Activated CD8-positive, alpha-beta memory T cell treated with anti-CD3 and anti-CD28 coated beads, Interleukin-2, amount 50 U/mL, for 24 hours (primary cell): Measurements from ENCODE around the gene ADCK2.
"Not testable (repeated sequence)": the region's sequence is repeated elsewhere in the genome, so short reads cannot be mapped to it uniquely, and the experiment has no call there.

ENCODE experiments used
- DNase-seq: peaks from one replicate; pipeline ENCODE4 v3.0.0-alpha.2; 2020; ENCODE audit errors: extremely low read depth

ADCK2 gene

GRCh38 chr7:140674356-140674800 lies 1.6 kb downstream of the ADCK2 start:
- DNase-seq = no peak

DNA sequence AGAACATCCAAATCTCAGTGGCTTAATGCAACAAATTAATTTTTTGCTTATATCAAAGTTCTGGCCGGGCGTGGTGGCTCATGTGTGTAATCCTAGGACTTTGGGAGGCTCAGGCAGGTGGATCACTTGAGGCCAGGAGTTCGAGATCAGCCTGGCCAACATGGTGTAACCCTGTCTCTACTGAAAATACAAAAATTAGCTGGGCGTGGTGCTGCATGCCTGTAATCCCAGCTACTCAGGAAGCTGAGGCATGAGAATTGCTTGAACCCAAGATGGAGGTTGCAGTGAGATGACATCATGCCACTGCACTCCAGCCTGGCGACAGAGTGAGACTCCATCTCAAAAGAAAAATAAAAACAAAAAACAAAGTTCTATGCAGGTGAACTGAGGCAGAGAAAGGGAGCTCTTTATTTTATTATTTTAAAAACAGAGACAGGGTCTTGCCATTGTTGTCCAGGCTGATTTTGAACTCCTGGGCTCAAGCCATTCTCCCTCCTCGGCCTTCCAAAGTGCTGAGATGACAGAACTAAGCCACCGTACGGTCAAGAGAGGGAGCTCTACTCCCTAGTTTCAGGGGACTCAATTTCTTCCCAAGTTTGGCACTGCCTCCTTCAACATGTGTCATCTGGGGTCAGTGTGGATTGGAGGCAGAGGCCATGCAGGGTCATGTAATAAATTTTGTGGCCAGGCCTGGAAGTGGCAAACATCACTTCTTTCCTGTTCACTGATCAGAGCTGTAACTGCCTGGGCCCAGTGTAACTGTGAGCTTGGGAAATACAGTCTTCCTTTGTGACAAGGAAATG lies 2.4 kb downstream of the ADCK2 start:
- DNase-seq = no peak

DNA sequence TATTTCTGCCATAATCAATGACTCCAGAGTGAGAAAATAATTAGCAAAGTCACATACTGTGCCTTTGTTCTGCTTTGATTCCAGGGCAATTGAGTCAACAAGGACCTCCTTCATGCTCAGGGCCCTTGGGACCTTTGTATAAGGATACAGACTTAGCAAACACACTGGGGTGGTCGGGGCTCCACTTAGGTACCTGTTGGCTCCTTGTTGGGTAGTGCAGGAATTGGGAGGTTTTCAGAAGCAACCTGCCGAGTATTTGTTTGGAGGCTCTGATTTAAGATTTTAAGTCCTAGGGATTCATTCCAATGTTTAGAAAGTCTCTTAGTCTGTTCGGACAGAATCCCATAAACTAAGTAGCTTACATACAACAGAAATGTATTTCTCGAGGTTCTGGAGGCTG lies 3.0 kb downstream of the ADCK2 start:
- no peak for DNase-seq

- DNase-seq = no peak
Measured at GRCh38 chr7:140676306-140676705, 3.6 kb downstream of the ADCK2 start.

DNA sequence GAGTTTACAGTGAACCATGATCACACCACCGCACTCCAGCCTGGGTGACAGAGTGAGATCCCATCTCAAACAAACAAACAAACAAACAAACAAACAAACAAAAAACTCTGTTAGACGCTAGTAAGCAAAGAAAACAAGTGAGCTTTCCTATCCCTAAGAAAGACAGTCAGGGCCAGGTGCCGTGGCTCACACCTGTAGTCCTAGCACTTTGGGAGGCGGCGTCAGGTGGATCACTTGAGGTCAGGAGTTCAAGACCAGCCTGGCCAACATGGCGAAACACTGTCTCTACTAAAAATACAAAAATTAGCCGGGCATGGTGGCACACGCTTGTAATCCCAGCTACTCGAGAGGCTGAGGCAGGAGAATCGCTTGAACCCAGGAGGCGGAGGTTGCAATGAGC lies 4.2 kb downstream of the ADCK2 start:
- not testable (repeated sequence) for DNase-seq

GRCh38 chr7:140677496-140677895 lies 4.8 kb downstream of the ADCK2 start:
- DNase-seq = no peak

GRCh38 chr7:140678081-140678815 lies 5.5 kb downstream of the ADCK2 start:
- no peak for DNase-seq

DNA sequence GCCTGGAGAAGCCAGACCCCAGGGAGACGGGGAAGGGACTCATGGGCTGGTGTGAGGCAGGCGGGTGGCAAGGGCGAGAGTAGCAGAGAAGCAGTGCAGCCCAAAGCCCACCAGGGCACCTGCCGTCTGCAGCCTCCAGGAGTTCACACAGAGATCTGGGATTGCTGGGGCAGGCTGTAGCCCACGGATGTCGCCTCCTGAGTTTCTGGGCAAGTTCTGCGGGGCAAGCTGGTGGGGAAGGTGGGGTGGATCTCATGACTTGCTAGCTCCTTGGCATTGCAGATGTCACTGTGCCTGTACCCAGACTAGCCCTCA lies 6.0 kb downstream of the ADCK2 start:
- DNase-seq = no peak

GRCh38 chr7:140679186-140679585 lies 6.4 kb downstream of the ADCK2 start:
- no peak for DNase-seq

- no peak for DNase-seq
Measured at GRCh38 chr7:140680886-140681285, 8.1 kb downstream of the ADCK2 start.

GRCh38 chr7:140681766-140682165 lies 9.0 kb downstream of the ADCK2 start:
- DNase-seq = no peak

DNA sequence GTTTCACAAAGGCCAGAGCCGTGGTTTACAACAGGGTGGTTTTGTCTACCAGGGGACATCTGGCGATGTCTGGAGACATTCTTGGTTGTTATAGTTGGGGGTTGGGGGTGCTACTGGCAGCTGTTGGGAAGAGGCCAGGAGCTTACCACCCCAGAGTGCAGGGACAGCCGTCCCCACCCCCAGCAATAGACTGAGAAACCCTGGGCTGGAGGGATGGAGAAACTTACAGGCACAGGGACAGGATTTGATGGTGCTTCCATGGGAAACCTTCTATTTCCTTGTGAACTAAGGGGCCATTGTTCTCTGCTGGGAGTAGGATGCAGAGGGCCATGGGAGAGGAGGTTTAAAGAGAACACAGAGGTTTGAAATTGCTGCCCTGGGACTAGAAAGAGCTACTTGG lies 10.9 kb downstream of the ADCK2 start:
- no peak for DNase-seq

DNA sequence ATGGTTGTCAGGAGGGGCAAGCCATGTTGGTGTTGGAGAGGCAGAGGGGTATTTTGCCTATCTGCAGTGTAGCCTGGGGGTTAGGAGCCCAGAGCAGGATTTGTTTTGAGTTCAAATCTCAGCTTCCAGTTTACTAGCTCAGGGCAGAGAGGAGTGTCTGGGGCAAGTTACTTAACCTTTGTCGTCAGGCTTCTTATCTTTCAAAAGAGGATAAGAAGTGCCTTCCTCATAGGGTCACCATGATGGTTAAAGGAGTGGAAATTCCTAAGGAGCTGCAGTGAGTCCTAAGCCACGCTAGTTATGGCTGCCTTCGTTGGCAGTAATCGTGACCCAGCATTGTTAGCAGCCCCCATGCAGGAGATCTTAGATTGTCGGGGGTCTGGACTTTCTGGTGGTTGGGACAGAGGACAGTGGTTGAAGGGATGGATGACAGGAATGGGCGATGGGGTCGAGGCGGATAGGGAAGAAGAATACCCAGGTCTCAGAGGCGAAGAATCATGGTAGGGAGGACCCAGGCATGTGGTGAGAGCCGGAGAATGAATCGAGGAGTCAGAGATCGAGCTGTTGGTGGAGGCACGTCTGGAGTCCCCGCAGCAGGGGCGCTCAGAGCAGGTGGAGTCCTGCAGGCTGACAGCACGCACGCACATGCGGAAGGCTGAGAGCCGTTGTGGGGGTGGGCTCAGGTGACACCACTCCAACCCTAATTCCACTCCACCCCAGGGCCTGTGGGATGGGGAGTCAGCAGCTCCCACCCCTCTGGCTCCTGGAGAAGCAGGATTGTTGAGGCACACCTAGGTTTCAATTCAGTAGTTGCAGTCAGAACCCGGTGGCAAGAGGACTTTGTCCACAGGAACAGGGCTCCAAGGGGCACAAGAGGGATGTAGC lies 11.6 kb downstream of the ADCK2 start:
- no peak for DNase-seq

DNA sequence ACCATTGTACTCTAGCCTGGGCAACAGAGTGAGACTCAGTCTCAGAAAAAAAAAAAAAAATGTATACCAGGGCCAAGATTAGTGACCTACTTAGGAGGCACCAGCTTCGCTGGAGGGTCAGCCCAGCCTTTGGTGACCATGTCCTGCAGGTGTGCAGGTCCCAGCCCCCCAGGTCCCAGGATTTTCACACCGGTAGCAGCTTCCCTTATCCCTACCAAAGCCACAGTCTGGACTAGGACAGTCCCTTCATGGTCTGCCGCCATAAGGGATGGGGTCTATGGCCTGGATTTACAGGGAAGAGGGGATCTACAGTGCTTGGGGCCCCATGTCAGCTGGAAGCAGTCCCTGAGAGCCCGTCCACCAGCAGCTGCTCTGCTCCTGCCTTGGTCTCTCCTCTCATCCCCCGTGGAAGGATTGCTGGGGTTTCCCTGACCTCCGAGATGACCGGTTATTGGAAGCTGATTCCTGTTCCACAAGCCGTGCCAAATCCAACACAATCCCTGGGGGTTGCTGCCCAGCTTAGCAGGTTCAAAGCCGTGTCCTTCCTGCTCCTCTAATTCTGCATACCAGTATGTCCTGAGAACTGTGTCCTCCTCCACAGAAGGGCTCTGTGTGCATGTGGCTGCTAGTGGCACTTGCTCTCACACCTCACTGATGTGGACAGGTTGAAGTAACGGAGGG lies 12.8 kb downstream of the ADCK2 start:
- no peak for DNase-seq

DNA sequence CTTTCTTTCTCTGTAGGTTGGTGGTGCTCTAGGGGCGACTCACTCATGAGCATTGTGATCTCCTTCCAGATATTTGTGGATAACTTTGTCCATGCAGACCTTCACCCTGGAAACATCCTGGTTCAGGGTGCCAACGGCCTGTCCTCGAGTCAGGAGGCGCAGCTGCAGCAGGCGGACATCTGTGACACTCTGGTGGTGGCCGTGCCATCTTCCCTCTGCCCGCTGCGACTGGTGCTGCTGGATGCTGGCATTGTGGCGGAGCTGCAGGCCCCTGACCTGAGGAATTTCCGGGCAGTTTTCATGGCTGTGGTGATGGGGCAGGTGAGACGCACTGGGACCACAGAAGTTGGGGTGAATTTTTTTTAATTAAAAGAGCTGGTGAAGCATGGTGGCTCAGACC lies 14.2 kb downstream of the ADCK2 start:
- no peak for DNase-seq

- DNase-seq = no peak
Measured at GRCh38 chr7:140688341-140688740, 15.6 kb downstream of the ADCK2 start.

DNA sequence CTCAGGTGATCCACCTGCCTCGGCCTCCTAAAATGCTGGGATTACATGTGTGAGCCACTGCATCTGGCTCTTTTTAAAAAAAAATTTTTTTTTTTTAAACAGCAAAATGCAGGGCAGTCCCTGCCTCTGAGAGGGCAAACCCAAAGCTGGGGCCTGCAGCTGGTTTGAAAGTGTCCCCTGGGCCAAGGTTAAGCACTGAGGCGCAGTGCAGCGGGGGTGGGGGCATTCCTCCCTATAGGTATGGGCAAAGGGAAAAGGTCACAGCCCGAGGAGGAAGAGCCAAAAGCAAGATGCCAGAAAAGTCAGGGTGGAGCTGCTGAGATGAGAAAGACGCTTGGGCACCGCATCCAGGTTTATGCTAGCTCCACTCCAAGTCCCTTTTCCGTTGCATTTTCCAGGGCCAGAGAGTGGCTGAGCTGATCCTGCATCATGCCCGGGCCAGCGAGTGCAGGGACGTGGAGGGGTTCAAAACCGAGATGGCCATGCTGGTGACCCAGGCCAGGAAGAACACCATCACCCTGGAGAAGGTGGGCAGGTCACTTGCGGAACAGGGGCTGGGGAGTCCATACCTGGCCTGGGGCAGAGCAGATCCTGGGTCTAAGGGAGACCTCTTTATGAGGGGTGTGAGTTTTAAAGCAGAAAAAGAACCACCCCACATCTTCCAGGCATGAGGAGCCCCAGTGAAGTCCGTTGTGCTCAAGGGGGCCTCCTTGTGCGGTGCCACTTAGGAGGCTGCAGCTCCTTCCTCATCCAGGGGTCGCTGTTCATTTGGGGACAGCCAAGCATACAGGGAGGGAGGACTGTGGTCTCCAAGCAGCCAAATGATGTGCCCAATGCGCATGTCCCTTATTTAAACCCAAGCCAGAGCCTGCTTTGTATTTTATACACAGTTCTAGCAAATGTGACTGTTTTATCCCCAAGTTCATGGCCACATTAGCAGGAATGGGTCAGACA lies 16.7 kb downstream of the ADCK2 start:
- DNase-seq = no peak

DNA sequence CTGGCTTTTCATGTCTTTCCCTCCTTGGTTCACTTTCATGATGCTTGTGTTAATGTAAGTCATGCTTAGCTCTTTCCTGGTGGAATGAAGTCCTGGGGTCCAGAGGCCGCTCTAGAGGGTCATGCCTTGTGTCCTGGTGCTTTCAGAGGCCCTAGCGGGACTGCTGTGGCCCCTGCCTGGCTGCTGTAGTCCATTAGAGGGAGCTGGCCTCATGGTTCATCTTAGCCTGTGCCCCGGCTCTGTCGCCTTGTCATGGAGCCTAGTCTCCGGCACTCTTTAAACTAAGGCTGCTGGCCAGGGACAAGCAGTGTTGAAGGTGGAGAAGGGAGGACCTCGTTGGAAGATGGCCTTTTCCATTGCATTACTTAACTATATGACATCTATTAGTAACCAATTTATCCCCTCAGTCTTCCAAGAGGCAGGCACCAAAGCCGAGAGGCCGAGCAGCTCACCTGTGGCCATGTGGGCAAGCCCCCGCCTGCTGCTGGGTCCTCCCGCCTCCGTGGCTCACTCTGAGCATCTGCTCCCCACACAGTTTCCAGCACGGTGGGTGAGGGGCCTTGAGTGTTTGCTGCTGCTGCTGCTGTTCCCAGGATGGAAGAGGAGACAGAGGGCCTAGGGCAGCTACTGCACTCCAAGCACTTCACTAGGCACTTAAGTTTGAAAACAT lies 18.8 kb downstream of the ADCK2 start:
- no peak for DNase-seq

DNA sequence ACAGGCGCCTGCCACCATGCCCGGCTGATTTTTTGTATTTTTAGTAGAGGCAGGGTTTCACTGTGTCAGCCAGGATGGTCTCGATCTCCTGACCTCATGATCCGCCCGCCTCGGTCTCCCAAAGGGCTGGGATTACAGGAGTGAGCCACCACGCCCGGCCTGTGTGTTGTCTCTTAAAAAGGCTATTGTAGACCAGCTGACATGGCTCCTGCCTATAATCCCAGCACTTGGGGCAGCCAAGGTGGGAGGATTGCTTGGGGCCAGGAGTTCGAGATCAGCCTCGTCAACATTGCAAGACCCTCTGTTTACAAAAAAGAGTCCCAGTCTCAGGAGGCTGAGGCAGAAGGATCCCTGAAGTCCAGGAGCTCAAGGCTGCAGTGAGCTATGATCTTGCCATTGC lies 21.1 kb downstream of the ADCK2 start:
- not testable (repeated sequence) for DNase-seq

DNA sequence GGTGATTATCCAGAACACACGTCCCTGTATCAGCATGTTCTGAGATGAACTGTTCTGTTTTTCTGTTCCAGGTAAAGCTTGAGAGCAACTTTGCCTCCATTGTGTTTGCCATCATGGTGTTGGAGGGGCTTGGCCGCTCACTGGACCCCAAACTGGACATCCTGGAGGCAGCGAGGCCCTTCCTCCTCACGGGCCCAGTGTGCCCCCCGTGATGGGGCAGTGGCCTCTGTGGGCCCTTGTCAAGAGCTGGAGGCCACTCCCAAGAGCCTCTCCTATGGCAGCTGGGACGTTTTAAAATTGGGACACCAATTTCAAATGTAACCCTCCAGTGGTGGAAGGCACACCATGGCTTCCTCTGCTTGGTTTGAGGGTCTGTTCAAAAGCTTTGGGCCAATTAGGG lies 21.8 kb downstream of the ADCK2 start:
- no peak for DNase-seq
